PC-9 (cell line): ENCODE results near the gene VAV3.

Experiments
- CTCF ChIP-seq: fragments of 200-600 bp; sonication (generic); conservative IDR thresholded peaks from 2 replicates; pipeline ENCODE4 v1.6.1; 2017; ENCODE audit warnings: mixed run types, antibody characterized with exemption, mild to moderate bottlenecking, moderate library complexity
- EZH2 ChIP-seq: fragments of 200-600 bp; sonication (generic); IDR thresholded peaks from 2 replicates; pipeline ENCODE4 v1.8.0; 2017; ENCODE audit warnings: antibody characterized with exemption, low read depth

- no peak for TF ChIP-seq CTCF
- TF ChIP-seq EZH2 = no peak
These were observed 67.3 kb downstream of the VAV3 start for GRCh38 chr1:107897438-107898345.
